ENCODE measurements around the gene MYBPC2. TPM values are rescaled to one million over a fixed set of nuclear protein-coding genes. Genes with fewer than 3 reads are reported as not detected.

The MYBPC2 gene
- total and polyA plus RNA-seq, 2 donors (not counting 3 experiments of a cell fraction or from before 2014, with no cell fraction given), result 0.03 TPM; not detected in 1

- H3K9ac ChIP-seq (replicated peaks; ENCODE audit: extremely low read depth, insufficient read depth, low read length), result no peak overlapping the region
These were observed 4.7 kb upstream of the MYBPC2 start for GRCh38 chr19:50427997-50428425.

More at GRCh38 chr19:50427997-50428425, 4.7 kb upstream of the MYBPC2 start:
- dilution Hi-C loops (cut with MboI; ENCODE audit: extremely low pct_ligation_motif_present, low sequenced_read_pairs), result no loop called here
- BruUV-seq (replicated peaks), result no TSS peak
- DNase-seq (ENCODE audit: low read depth, low spot score), result peak; percentile 57
- H3K4me1 ChIP-seq (ENCODE audit: control insufficient read depth, extremely low read depth, insufficient read depth, low read length), result peaks cover 6% of the 10 kb centered on the region
- no peak overlapping the region for H3K27ac ChIP-seq (ENCODE audit: insufficient read depth, low read depth, low read length)
- TF ChIP-seq POLR2A (IDR thresholded peaks at IDR 0.05; ENCODE audit: low read depth, low read length) (no peak), GATA2 (IDR thresholded peaks at IDR 0.05; ENCODE audit: insufficient read depth, insufficient read length, low read depth, low read length) (no peak), MYC (IDR thresholded peaks at IDR 0.05; ENCODE audit: low read depth, low read length) (no peak), CTCF (IDR thresholded peaks at IDR 0.05; ENCODE audit: extremely low read depth in 1 of 2, insufficient read depth in 1 of 2, low read depth in 1 of 2, low read length in 2 of 2) (no peak), JUN (IDR thresholded peaks at IDR 0.05; ENCODE audit: borderline replicate concordance, insufficient read depth, insufficient read length, low read depth) (no peak), POLR2AphosphoS5 (IDR thresholded peaks at IDR 0.05; ENCODE audit: insufficient read depth, low read depth, low read length) (no peak), FOS (IDR thresholded peaks at IDR 0.05; ENCODE audit: borderline replicate concordance, insufficient read depth, low read length) (no peak), EZH2 (IDR thresholded peaks at IDR 0.05; ENCODE audit: borderline replicate concordance, low read depth, low read length, severe bottlenecking) (no peak)
- TF ChIP-seq, protein P1, sequence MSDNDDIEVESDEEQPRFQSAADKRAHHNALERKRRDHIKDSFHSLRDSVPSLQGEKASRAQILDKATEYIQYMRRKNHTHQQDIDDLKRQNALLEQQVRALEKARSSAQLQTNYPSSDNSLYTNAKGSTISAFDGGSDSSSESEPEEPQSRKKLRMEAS (IDR thresholded peaks at IDR 0.05; ENCODE audit: insufficient read depth, insufficient read length), result no peak
- H3K9me3 ChIP-seq (replicated peaks; ENCODE audit: control insufficient read depth, insufficient read depth, low read length), result no peaks in the 10 kb centered on the region
- FAIRE-seq, result no peak
- ChIA-PET CTCF (interaction anchor here (0.6 to 1.3 kb wide), 2 partner anchors 33 to 59 kb away, joined by 3 to 9 read pairs; no protein-coding TSS in a partner anchor), POLR2A (interaction anchor here (0.6 kb wide), 1 partner anchor 280 kb away, joined by 3 read pairs; no protein-coding TSS in a partner anchor)
- H3K4me3 ChIP-seq (replicated peaks in 1 of 3; ENCODE audit: insufficient read depth in 1 of 3, low read depth in 1 of 3, low read length in 3 of 3), result peak overlapping the region in 1 of 3 experiments; percentile 5
- no peaks in the 10 kb centered on the region for H4K20me1 ChIP-seq (replicated peaks; ENCODE audit: control insufficient read depth, extremely low read depth, insufficient read depth, low read length)
- intact Hi-C loops (cut with micrococcal nuclease), result no loop called here
- H3K36me3 ChIP-seq (ENCODE audit: control insufficient read depth in 2 of 2, extremely low read depth in 1 of 2, insufficient read depth in 2 of 2, low read length in 2 of 2), result no peaks in the 10 kb centered on the region
- H3K4me2 ChIP-seq (ENCODE audit: insufficient read depth, low read length), result no peak overlapping the region
- H3K9me1 ChIP-seq (replicated peaks; ENCODE audit: control insufficient read depth, extremely low read depth, insufficient read depth, low read length), result no peaks in the 10 kb centered on the region
- peak overlapping the region; percentile 10 for H2AFZ ChIP-seq (ENCODE audit: low read depth, low read length)
- H3K79me2 ChIP-seq (ENCODE audit: control insufficient read depth, insufficient read depth, low read length), result no peaks in the 10 kb centered on the region
- H3K27me3 ChIP-seq (ENCODE audit: control insufficient read depth in 2 of 2, insufficient read depth in 2 of 2, low read length in 2 of 2), result peaks cover 4 to 13% of the 10 kb centered on the region in 2 experiments
